GM21367 (cell line): ENCODE measurements around the gene ZKSCAN7.
A peak's percentile ranks its signal among the peaks of the same experiment; 100 is the strongest.
"Not testable (repeated sequence)": the region's sequence is repeated elsewhere in the genome, so short reads cannot be mapped to it uniquely, and the experiment has no call there.

ENCODE experiments used
- ATAC-seq: cut with Tn5 transposase; IDR thresholded peaks from one replicate; pipeline ENCODE4 v1.9.1; 2021; ENCODE audit not compliant: unreplicated experiment

ZKSCAN7 gene

GRCh38 chr3:44554626-44555592 lies at the start of gene ZKSCAN7:
ZKSCAN7 (plus strand) TSS chr3:44555193; CDS start chr3:44557048, 1,855 bp downstream.
- peak; percentile 76 for ATAC-seq

DNA sequence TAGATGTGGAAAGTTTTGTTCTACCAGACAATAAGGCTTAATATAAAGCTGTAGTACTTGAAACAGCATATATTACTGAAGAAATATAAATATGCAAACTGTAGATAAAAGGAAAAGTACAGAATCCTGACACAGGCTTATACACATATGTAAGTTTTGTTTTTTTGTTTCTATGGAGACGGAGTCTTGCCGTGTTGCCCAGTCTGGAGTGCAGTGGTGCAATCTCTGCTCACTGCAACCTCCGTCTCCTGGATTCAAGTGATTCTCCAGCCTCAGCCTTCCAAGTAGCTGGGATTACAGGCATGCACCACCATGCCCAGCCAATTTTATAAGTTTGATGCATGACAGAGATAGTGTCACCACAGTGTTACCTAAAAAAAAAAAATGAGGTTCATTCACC lies 48.4 kb upstream of the ZKSCAN7 start:
- ATAC-seq = no peak

GRCh38 chr3:44506961-44507360 lies 48.0 kb upstream of the ZKSCAN7 start:
- no peak for ATAC-seq

- ATAC-seq = peak; percentile 18
Observed at GRCh38 chr3:44509393-44509921, 45.5 kb upstream of the ZKSCAN7 start.

DNA sequence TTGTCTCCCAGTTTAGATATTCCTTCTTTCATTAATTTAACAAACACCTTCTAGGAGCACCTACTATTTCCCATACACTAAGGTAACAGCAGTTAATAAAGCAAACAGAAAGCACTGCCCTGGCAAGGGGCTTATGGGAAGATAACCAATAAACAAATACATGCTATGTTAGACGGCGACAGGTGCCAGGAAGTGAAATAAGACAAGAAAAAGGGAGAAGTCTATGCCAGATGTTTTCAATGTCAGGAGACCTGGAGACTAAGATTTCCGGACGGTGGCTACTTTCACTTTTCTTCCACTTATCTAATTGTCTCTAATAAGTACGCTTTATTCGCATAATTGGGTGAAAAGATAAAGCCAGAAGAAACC lies 45.0 kb upstream of the ZKSCAN7 start:
- ATAC-seq = peak; percentile 36

- no peak for ATAC-seq
Observed at GRCh38 chr3:44511238-44511566, 43.8 kb upstream of the ZKSCAN7 start.

- no peak for ATAC-seq
Observed at GRCh38 chr3:44513513-44513912, 41.5 kb upstream of the ZKSCAN7 start.

DNA sequence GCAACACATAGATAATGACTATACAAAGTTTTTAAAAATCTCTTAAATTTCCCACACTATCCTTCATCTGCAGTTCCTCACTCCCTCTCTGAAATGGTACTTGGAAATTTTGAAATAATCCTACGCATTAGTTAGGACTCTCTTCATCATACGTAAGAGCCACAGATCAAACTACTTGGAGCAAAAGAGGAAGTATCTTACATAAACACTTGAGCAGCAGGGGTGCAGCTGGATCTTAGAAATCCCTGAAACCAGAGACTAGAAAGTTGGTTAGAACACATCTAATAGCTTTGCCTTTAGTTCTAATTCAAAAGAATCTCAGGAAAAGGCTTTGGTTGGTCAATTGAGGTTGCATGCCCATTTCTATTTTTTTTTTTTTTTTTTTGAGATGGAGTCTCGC lies 38.8 kb upstream of the ZKSCAN7 start:
- ATAC-seq = no peak

DNA sequence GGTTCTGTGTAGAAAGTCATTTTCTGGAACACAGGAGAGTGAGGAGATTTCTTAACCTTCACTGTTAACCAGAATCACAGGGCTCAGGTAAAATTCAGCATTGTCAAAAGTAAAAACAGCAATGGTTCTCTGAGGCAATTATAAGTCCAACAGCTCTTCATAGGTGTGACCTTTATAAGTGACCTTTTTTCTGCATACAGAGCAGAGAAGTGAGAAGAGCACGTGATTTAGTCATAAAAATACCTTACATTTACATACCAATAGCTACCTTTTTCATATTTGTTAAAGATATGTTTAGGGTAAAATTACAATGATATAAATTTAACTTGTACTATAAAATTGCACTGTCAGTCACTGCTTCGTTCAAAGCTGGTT lies 36.2 kb upstream of the ZKSCAN7 start:
- ATAC-seq = no peak

DNA sequence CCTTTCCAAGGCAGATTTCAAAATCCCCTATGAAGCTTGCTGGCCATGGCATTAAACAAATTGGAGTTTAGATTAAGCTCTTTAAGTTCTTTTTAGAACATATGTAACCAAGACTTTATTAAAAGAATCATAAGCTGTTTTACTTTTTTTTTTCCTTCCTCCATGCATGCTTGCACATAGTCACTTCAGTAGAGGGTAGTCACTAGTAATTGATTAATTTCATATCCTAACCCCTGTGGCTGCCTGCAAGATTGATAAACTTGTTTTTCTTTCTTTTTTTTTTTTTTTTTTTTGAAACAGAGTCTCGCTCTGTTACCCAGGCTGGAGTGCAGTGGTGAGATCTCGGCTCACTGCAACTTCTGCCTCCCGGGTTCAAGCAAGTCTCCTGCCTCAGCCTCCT lies 33.3 kb upstream of the ZKSCAN7 start:
- no peak for ATAC-seq

DNA sequence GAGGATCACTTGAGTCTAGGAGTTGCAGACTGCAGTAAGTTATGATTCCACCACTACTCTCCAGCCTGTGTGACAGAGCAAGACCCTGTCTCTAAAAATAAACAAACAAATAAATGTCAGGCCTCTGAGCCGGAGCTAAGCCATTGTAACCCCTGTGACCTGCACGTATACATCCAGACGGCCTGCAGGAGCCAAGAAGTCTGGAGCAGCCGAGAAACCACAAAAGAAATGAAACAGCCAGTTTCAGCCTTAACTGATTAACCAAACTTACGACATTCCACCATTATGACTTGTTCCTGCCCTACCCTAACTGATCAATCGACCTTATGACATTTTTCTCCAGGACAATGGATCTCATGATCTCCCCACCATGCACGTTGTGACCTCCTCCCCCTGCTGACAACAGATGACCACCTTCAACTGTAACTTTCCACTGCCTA lies 32.5 kb upstream of the ZKSCAN7 start:
- ATAC-seq = no peak

- ATAC-seq = no peak
Observed at GRCh38 chr3:44525060-44525459, 29.9 kb upstream of the ZKSCAN7 start.

DNA sequence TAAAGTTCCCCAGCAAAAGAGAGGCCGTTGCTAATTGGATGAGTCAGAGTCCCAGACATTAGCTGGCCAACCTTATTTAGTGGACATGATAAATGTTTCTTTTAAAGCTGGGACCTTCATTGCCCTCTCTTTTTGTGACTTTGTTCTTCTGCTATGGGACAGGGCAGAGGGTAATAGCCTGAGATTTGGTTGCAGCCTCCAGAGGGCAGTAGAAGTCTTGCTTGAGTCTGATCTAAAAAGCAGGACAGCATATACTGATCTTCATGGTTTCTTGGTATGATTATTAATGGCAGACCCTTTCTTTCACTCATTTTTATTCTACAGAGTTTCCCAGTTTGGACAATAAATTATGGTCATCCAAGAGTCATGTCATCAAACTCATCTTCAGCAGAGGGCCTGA lies 25.1 kb upstream of the ZKSCAN7 start:
- ATAC-seq = no peak

GRCh38 chr3:44530911-44531310 lies 24.1 kb upstream of the ZKSCAN7 start:
- ATAC-seq = no peak

DNA sequence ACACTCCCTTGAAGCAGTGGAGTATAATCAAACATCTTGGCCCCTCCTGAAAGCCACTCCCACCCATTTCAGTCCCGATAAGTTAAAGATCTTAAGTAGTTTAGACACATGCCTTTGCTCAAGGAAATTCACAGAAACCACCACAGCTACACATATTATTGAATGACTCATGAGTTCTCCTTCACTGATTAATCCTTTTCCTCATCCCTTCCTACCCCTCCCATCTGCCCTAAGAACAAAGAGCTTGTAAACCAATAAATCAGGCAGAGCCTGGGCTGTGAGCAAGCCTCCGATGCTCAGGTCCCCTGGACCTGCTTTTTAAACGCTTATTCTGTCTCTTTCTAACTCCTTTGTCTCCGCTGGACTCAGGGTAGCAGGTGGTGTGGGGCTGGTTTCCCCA lies 20.3 kb upstream of the ZKSCAN7 start:
- not testable (repeated sequence) for ATAC-seq

GRCh38 chr3:44535364-44535763 lies 19.6 kb upstream of the ZKSCAN7 start:
- no peak for ATAC-seq

- not testable (repeated sequence) for ATAC-seq
Observed at GRCh38 chr3:44544811-44545210, 10.2 kb upstream of the ZKSCAN7 start.

GRCh38 chr3:44555723-44556122 lies 730 bp downstream of the ZKSCAN7 start:
- no peak for ATAC-seq

GRCh38 chr3:44557074-44557473 lies 2.1 kb downstream of the ZKSCAN7 start:
- ATAC-seq = no peak

DNA sequence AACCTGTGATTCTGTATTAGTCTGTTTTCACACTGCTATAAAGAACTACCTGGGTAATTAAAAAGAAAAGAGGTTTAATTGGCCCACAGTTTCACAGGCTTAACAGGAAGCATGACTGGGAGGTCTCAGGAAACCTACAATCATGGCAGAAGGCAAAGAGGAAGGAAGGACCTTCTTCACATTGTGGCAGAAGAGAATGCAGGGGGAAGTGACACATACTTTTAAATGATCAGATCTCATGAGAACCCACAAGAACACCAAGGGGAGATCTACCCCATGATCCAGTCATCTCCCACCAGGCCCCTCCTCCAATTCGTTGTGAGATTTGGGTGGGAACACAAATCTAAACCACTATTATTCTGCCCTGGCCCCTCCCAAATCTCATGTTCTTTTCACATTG lies 6.1 kb downstream of the ZKSCAN7 start:
- ATAC-seq = no peak

DNA sequence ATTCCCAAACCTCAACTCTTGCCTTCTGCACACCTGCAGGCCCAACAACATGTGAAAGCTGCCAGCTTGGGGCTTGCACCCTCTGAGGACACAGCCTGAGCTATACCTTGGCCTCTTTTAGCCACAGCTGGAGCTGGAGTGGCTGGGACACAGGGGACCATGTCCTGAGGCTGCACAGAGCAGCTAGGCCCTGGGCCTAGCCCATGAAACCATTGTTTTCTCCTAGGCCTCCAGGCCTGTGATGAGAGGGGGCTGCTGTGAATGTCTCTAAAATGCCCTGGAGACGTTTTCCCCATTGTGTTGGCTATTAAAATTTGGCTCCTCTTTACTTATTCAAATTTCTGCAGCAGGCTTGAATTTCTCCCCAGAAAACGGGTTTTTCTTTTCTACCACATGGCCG lies 7.2 kb downstream of the ZKSCAN7 start:
- ATAC-seq = no peak

- no peak for ATAC-seq
Observed at GRCh38 chr3:44568561-44568960, 13.6 kb downstream of the ZKSCAN7 start.

- ATAC-seq = no peak
Observed at GRCh38 chr3:44571024-44571423, 16.0 kb downstream of the ZKSCAN7 start.
